Cardiac muscle cell (in vitro differentiated cells and primary cell): ENCODE results near the gene YIPF2. TPM values are rescaled to one million over a fixed set of nuclear protein-coding genes. Genes with fewer than 3 reads are reported as not detected.

Experiments
- DNase-seq, 2 donors: peaks; one replicate each; pipeline versions ENCODE4 v3.0.0 to v3.0.0-alpha.2; 2010 to 2017; ENCODE audit warnings: low read depth in 1 of 2, low spot score in 1 of 2
- H3K27ac ChIP-seq: fragments of 200-600 bp; sonication (generic); 2 replicates; pipeline ENCODE4 v1.5.1; 2016
- H3K27me3 ChIP-seq: fragments of 200-600 bp; sonication (generic); 2 replicates; pipeline ENCODE4 v1.6.0; 2016; ENCODE audit warnings: control low read depth
- H3K36me3 ChIP-seq: fragments of 200-600 bp; sonication (generic); 2 replicates; pipeline ENCODE4 v1.5.1; 2016; ENCODE audit warnings: control low read depth
- H3K4me1 ChIP-seq: fragments of 200-600 bp; sonication (generic); 2 replicates; pipeline ENCODE4 v1.8.1; 2017; ENCODE audit warnings: low read depth, mild to moderate bottlenecking, mixed run types
- H3K4me3 ChIP-seq: fragments of 200-600 bp; sonication (generic); 2 replicates; pipeline ENCODE4 v1.5.1; 2016; ENCODE audit warnings: mild to moderate bottlenecking
- H3K9me3 ChIP-seq: fragments of 200-600 bp; sonication (generic); 2 replicates; pipeline ENCODE4 v1.5.1; 2017; ENCODE audit warnings: low read depth, mild to moderate bottlenecking, control low read depth
- CTCF ChIP-seq: IDR thresholded peaks from 2 replicates; pipeline ENCODE4 v1.5.1; 2012; ENCODE audit warnings: low read depth, mild to moderate bottlenecking, low read length
- polyA plus RNA-seq: library from polyadenylated mRNA; unstranded; fragments of >200 nt; fragmentation: Nextera tagmentation; extraction: Ambion mirVana; gene quantifications from 2 replicates; pipeline ENCODE4 v1.2.1, GENCODE V29; 2016
- total RNA-seq: library from RNA; depleted of rRNA; stranded (reverse); fragments of >200 nt; gene quantifications from 2 replicates; pipeline ENCODE4 v1.2.3, GENCODE V29; 2016

The YIPF2 gene
- total and polyA plus RNA-seq, 2 experiments from 2014 or later, result 38.9 to 67.2 TPM

- no peak for DNase-seq
- Histone ChIP-seq H3K36me3 (peaks cover 27% of the 10 kb centered on the region), H3K27ac (no peak overlapping the region), H3K4me3 (no peak overlapping the region), H3K4me1 (no peaks in the 10 kb centered on the region), H3K9me3 (no peaks in the 10 kb centered on the region), H3K27me3 (no peaks in the 10 kb centered on the region)
- TF ChIP-seq CTCF, result no peak
Measured at GRCh38 chr19:10922638-10923014, 5.8 kb downstream of the YIPF2 start.

GRCh38 chr19:10921910-10922637, 6.4 kb downstream of the YIPF2 start:
- H3K27me3 ChIP-seq, result no peaks in the 10 kb centered on the region
- no peak for TF ChIP-seq CTCF
- DNase-seq, result no peak

GRCh38 chr19:10921199-10921909, 7.1 kb downstream of the YIPF2 start:
- no peak for DNase-seq
- no peak for TF ChIP-seq CTCF
- H3K36me3 ChIP-seq, result peaks cover 27% of the 10 kb centered on the region

More at GRCh38 chr19:10921910-10922637, 6.4 kb downstream of the YIPF2 start:
- Histone ChIP-seq H3K4me3 (no peak overlapping the region), H3K4me1 (no peaks in the 10 kb centered on the region), H3K27ac (peak overlapping the region; percentile 54), H3K9me3 (no peaks in the 10 kb centered on the region), H3K36me3 (peaks cover 27% of the 10 kb centered on the region)

GRCh38 chr19:10920781-10921180, 7.7 kb downstream of the YIPF2 start:
- no peak for DNase-seq
- Histone ChIP-seq H3K4me3 (no peak overlapping the region), H3K27ac (peak overlapping the region; percentile 54), H3K27me3 (no peaks in the 10 kb centered on the region), H3K4me1 (no peaks in the 10 kb centered on the region), H3K9me3 (no peaks in the 10 kb centered on the region), H3K36me3 (peaks cover 27% of the 10 kb centered on the region)
- TF ChIP-seq CTCF, result no peak

More at GRCh38 chr19:10921199-10921909, 7.1 kb downstream of the YIPF2 start:
- no peaks in the 10 kb centered on the region for H3K9me3 ChIP-seq
- no peak overlapping the region for H3K4me3 ChIP-seq
- no peaks in the 10 kb centered on the region for H3K4me1 ChIP-seq
- H3K27me3 ChIP-seq, result no peaks in the 10 kb centered on the region
- peak overlapping the region; percentile 54 for H3K27ac ChIP-seq

- Histone ChIP-seq H3K9me3 (no peaks in the 10 kb centered on the region), H3K36me3 (peaks cover 23% of the 10 kb centered on the region), H3K27ac (peak overlapping the region; percentile 23), H3K4me1 (no peaks in the 10 kb centered on the region), H3K4me3 (no peak overlapping the region), H3K27me3 (no peaks in the 10 kb centered on the region)
- no peak for TF ChIP-seq CTCF
- no peak for DNase-seq
Measured at GRCh38 chr19:10920288-10920655, 8.2 kb downstream of the YIPF2 start.
